Left lung (tissue), 10 donors: Measurements from ENCODE around the gene PTCH2. TPM values are rescaled to one million over a fixed set of nuclear protein-coding genes. Genes with fewer than 3 reads are reported as not detected.
A peak's percentile ranks its signal among the peaks of the same experiment; 100 is the strongest.
"Not testable (repeated sequence)": the region's sequence is repeated elsewhere in the genome, so short reads cannot be mapped to it uniquely, and the experiment has no call there.

ENCODE experiments used
- ATAC-seq: fragments of 200-7000 bp; cut with Tn5 transposase; one replicate; pipeline ENCODE4 v1.9.1; 2020; ENCODE audit warnings: moderate library complexity
- DNase-seq, 4 donors: peaks; one replicate each; pipeline ENCODE4 v3.0.0-alpha.2; 2013 to 2020
- H3K27ac ChIP-seq, 2 donors: fragments of 200-600 bp; sonication (generic) in 1 of 2; one replicate each; pipeline versions ENCODE4 v1.5.0 to v1.8.0; 2020 to 2021
- H3K27me3 ChIP-seq, 2 donors: fragments of 200-600 bp; sonication (generic) in 1 of 2; one replicate each; pipeline versions ENCODE4 v1.5.0 to v1.8.0; 2020 to 2021
- H3K36me3 ChIP-seq, 2 donors: fragments of 200-600 bp; sonication (generic) in 1 of 2; one replicate each; pipeline versions ENCODE4 v1.5.0 to v1.8.0; 2020 to 2021
- H3K4me1 ChIP-seq, 2 donors: fragments of 200-600 bp; one replicate each; pipeline ENCODE4 v1.8.0; 2021
- H3K4me3 ChIP-seq, 2 donors: fragments of 200-600 bp; sonication (generic) in 1 of 2; one replicate each; pipeline versions ENCODE4 v1.5.0 to v1.8.0; 2020 to 2021; ENCODE audit warnings: mild to moderate bottlenecking in 1 of 2
- H3K9me3 ChIP-seq, 2 donors: fragments of 200-600 bp; sonication (generic) in 1 of 2; one replicate each; pipeline versions ENCODE4 v1.5.0 to v1.8.0; 2020 to 2021
- intact Hi-C, 2 donors: fragments of 100-400 bp; cut with DNase I; formaldehyde crosslinking; loops; one replicate each; pipeline versions ENCODE4 v1.11.2 to v1.14.2; 2022
- polyA plus RNA-seq, 6 donors: library from polyadenylated mRNA; unstranded; fragments of 120-200 nt; gene quantifications; one replicate each; pipeline ENCODE4 v1.2.1, GENCODE V29; 2013; ENCODE audit not compliant: insufficient read length in 6 of 6
- total RNA-seq, 2 donors: library from RNA; stranded (reverse); fragmentation: NEBNext Ultra II Directional; extraction: Animal tissue kit (Norgen Biotek cat#: 25700); gene quantifications; one replicate each; pipeline ENCODE4 v1.2.1, GENCODE V29; 2021
- TF ChIP-seq, protein P1 (sequence below), 2 donors: fragments of 200-600 bp; sonication (generic) in 1 of 2; IDR thresholded peaks; one replicate each; pipeline versions ENCODE4 v1.5.0 to v1.8.0; 2021; ENCODE audit warnings: antibody characterized with exemption in 2 of 2
- donor health status: DM: no; HTN: yes; CAD: no.
- donor health status: DM: no; HTN: no; CAD: no.

The PTCH2 gene
- total and polyA plus RNA-seq, 8 donors = 1.0 to 9.4 (median 6.3) TPM

DNA sequence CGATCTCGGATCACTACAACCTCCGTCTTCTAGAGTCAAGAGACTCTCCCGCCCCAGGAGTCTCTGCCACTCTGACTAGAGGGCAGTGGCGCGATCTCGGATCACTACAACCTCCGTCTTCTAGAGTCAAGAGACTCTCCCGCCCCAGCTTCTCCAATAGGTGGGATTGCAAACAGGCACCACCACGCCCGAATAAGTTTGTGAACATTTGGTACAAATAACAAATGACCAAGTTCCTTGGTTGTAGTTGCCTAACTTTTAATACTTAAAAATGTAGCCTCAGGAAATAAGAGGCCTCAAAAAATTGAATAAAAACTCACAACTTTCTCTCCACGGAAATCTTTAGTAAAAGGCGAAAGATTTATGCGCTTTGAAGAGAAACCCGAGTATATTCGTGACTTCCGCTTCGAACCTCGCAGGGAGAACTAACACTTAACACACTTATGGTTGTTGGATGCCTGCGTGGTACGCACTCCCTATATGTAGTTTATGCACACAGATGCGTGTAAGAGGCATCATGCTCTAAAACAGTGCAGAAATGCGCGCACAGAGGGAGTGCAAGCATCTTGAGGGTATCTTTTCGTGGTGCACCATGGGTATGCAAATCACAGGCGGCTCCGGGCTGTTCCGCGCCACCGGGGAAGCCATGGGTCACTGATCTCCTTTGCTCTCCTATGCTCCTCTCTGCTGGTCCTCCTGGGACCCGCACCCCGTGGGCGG, 23.3 kb downstream of the PTCH2 start:
- peak; percentile 91 for ATAC-seq
- H3K4me1 ChIP-seq = peaks cover 3 to 34% of the 10 kb centered on the region in 2 donors
- peak; percentile 80 to 90 (median 88) for DNase-seq
- H3K27ac ChIP-seq = peak overlapping the region; percentile 90 to 99
- peak overlapping the region; percentile 31 to 42 for H3K4me3 ChIP-seq
- no peaks in the 10 kb centered on the region for H3K9me3 ChIP-seq
- H3K36me3 ChIP-seq = peaks cover 0 to 13% of the 10 kb centered on the region in 2 donors
- no peaks in the 10 kb centered on the region for H3K27me3 ChIP-seq
- intact Hi-C loops = no loop called here
- TF ChIP-seq, protein P1, sequence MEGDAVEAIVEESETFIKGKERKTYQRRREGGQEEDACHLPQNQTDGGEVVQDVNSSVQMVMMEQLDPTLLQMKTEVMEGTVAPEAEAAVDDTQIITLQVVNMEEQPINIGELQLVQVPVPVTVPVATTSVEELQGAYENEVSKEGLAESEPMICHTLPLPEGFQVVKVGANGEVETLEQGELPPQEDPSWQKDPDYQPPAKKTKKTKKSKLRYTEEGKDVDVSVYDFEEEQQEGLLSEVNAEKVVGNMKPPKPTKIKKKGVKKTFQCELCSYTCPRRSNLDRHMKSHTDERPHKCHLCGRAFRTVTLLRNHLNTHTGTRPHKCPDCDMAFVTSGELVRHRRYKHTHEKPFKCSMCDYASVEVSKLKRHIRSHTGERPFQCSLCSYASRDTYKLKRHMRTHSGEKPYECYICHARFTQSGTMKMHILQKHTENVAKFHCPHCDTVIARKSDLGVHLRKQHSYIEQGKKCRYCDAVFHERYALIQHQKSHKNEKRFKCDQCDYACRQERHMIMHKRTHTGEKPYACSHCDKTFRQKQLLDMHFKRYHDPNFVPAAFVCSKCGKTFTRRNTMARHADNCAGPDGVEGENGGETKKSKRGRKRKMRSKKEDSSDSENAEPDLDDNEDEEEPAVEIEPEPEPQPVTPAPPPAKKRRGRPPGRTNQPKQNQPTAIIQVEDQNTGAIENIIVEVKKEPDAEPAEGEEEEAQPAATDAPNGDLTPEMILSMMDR (IDR thresholded peaks at IDR 0.05) = no peak

DNA sequence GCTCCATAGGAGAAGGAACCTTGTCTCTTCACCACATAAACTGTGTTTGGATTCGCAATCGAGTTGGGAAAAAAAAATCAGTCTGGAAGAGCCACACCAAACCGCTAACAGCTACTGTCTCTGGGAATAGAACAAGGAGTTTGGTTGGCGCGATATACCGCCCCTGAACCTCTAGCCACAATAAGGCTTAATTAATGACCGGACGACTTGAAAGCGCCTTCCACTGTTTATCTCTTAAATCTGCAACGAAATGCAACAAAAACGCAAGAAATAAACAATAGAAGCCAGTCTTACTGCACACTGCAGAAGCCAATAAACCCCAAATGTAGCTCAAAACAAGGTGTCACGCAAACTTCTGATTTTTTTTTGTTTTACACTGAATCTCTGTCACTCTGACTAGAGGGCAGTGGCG, 23.9 kb downstream of the PTCH2 start:
- DNase-seq (no peak), ATAC-seq (peak; percentile 25)
- TF ChIP-seq, protein P1 (IDR thresholded peaks at IDR 0.05) = no peak
- Histone ChIP-seq H3K27me3 (no peaks in the 10 kb centered on the region), H3K36me3 (peaks cover 0 to 15% of the 10 kb centered on the region in 2 donors), H3K4me3 (peak overlapping the region; percentile 31 to 42), H3K4me1 (peaks cover 3 to 40% of the 10 kb centered on the region in 2 donors), H3K9me3 (no peaks in the 10 kb centered on the region), H3K27ac (peak overlapping the region; percentile 90 to 99)
- intact Hi-C loops = no loop called here

DNA sequence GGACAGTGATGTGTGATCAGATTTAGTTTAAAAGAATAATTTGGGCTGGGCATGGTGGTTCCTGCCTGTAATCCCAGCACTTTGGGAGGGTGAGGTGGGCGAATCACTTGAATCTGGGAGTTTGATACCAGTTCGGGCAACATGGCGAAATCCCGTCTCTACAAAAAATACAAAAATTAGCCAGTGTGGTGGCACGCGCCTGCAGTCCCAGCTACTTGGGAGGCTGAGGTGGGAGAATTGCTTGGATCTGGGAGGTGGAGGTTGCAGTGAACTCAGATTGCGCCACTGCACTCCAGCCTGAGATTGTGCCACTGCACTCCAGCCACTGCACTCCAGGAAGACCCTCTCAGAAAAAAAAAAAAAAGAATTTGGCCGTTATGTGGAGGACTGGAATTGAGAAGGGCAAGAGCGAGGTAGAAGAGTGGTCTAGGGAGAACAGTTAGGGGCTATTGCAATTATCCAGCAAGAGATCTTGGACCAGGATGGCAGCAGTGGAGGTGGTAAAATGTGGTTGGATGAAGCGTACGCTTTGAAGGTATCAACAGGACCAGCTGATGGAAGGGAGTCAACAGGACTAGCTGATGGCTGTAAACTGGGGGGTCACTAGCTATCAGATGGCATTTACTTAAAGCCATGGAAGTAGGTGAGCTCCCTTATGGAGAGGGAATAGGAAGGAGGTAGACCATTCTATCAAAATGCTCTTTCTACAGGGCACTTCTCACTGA, 25.1 kb downstream of the PTCH2 start:
- intact Hi-C loops = no loop called here

DNA sequence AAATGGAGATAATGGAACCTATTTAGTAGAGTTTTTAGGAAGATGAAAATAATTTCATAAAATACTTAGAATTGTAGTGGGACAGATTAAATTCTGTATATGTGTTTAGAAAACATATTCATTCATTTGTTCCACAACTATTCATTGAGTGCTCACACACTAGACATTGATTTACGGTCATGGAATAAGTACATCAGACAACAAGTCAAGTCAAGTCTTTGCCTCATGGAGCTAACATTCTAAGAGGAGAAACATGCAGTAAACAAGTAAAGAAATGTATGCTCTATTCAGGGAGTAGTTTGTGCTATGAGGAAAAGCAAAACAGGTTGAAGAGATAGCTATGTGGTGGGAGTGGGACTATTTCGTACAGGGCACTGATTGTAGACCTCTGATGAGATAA, 25.7 kb downstream of the PTCH2 start:
- intact Hi-C loops = no loop called here
- Histone ChIP-seq H3K4me3 (no peak overlapping the region), H3K4me1 (peaks cover 7 to 58% of the 10 kb centered on the region in 2 donors), H3K27me3 (no peaks in the 10 kb centered on the region), H3K27ac (no peak overlapping the region), H3K36me3 (peaks cover 0 to 23% of the 10 kb centered on the region in 2 donors), H3K9me3 (no peaks in the 10 kb centered on the region)
- DNase-seq (no peak), ATAC-seq (no peak)
- TF ChIP-seq, protein P1 (IDR thresholded peaks at IDR 0.05) = no peak

More for the DNA sequence above, 25.1 kb downstream of the PTCH2 start:
- H3K4me3 ChIP-seq = no peak overlapping the region
- ATAC-seq (no peak), DNase-seq (peak in 2 of 4 donors; percentile 10 to 21)
- H3K27me3 ChIP-seq = no peaks in the 10 kb centered on the region
- H3K27ac ChIP-seq = no peak overlapping the region
- peaks cover 7 to 53% of the 10 kb centered on the region in 2 donors for H3K4me1 ChIP-seq
- H3K36me3 ChIP-seq = peaks cover 0 to 21% of the 10 kb centered on the region in 2 donors
- TF ChIP-seq, protein P1 (IDR thresholded peaks at IDR 0.05) = no peak
- H3K9me3 ChIP-seq = no peaks in the 10 kb centered on the region

DNA sequence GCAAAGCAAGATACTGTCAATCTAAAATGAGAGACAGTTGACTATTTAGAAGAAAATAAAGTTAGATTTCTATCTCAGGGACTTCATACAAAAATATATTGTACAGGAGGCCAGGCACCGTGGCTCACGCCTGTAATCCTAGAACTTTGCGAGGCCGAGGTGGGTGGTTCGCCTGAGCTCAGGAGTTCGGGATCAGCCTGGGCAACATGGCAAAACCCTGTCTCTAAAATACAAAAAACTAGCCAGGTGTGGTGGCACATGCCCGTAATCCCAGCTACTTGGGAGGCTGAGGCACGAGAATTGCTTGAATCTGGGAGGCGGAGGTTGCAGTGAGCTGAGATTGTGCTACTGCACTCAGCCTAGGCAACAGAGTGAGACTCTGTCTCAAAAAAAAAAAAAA, 27.1 kb downstream of the PTCH2 start:
- peak in 1 of 4 donors; percentile 30 for DNase-seq
- peak overlapping the region in 1 of 2 donors; percentile 4 for H3K27ac ChIP-seq

More for the DNA sequence above, 27.1 kb downstream of the PTCH2 start:
- H3K27me3 ChIP-seq, ATAC-seq, H3K4me3 ChIP-seq, H3K9me3 ChIP-seq, intact Hi-C loops: not testable (repeated sequence)
- peaks cover 7 to 67% of the 10 kb centered on the region in 2 donors for H3K4me1 ChIP-seq
- peaks cover 0 to 23% of the 10 kb centered on the region in 2 donors for H3K36me3 ChIP-seq
